Right atrium auricular region (tissue), 2 donors: ENCODE measurements around the gene CRY2. TPM values are rescaled to one million over a fixed set of nuclear protein-coding genes. Genes with fewer than 3 reads are reported as not detected.
A peak's percentile ranks its signal among the peaks of the same experiment; 100 is the strongest.

Experiments used
- DNase-seq: peaks from one replicate; pipeline ENCODE4 v3.0.0-alpha.2; 2019; ENCODE audit warnings: low spot score
- H3K27ac ChIP-seq, 2 donors: fragments of 200-600 bp; sonication (generic); 1 replicate in 1 of 2; 2 replicates in 1 of 2; pipeline ENCODE4 v1.5.1; 2016 to 2019
- H3K27me3 ChIP-seq, 2 donors: fragments of 200-600 bp; sonication (generic); one replicate each; pipeline versions ENCODE4 v1.5.1 to v1.6.0; 2017 to 2019
- H3K36me3 ChIP-seq: fragments of 200-600 bp; sonication (generic); one replicate; pipeline ENCODE4 v1.5.1; 2016
- H3K4me1 ChIP-seq, 2 donors: fragments of 200-600 bp; sonication (generic); one replicate each; pipeline versions ENCODE4 v1.5.1 to v1.6.0; 2017 to 2019
- H3K4me3 ChIP-seq, 2 donors: fragments of 200-600 bp; sonication (generic); 1 replicate in 1 of 2; 2 replicates in 1 of 2; pipeline ENCODE4 v1.5.1; 2017 to 2019; ENCODE audit warnings: mild to moderate bottlenecking in 1 of 2, moderate library complexity in 1 of 2
- H3K9me3 ChIP-seq, 2 donors: fragments of 200-600 bp; sonication (generic); one replicate each; pipeline ENCODE4 v1.5.1; 2019
- total RNA-seq, 2 donors: library from RNA; depleted of rRNA; stranded (reverse); fragments of >200 nt; gene quantifications; one replicate each; pipeline ENCODE4 v1.1.0, GENCODE V29; 2016
- TF ChIP-seq, protein P1 (sequence below), 2 donors: fragments of 200-600 bp; sonication (generic); IDR thresholded peaks; one replicate each; pipeline ENCODE4 v1.5.1; 2019; ENCODE audit warnings: antibody characterized with exemption in 2 of 2

The CRY2 gene
- total RNA-seq, 2 donors from 2014 or later = 43.0 to 62.9 TPM

DNA sequence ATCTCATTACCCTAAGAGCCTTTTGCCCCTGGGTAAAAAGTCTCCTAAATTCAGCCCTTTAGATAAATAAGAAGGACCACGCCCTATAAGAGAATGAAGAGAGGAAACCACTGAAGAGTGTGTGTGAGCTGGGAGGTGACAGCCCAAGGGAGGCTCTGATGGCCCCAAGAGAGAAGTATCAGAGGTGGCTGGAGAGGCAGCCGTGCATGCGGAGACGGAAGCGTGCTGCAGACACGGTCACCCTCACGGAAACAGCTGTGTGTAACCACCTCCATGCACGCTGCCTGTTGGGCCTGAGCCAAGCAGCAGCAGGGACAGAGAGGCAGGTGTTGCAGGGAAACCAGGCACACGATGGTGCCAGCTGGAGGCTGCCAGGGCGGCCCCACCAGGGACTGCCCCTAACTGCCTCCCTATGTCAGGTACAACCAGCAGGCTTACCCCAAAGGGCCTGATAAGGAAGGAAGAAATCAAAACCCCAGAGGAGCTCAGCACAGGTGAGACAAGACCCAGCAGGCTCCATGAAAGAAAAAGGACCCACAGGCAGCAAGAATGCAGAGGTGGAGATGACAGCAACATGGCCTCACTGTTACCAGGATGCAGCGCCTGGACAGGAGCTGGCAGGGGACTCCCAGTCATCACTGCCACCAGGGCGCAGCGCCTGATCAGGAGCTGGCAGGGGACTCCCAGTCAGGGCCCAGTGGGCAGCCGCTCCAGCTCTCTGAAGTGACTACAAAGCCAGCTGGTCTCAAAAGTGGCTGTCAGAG lies 82.9 kb downstream of the CRY2 start:
- no peak for DNase-seq
- Histone ChIP-seq H3K27me3 (no peaks in the 10 kb centered on the region), H3K4me1 (peaks cover 0 to 14% of the 10 kb centered on the region in 2 donors), H3K9me3 (no peaks in the 10 kb centered on the region), H3K27ac (peak overlapping the region in 1 of 2 donors; percentile 43), H3K36me3 (peaks cover 32% of the 10 kb centered on the region), H3K4me3 (no peak overlapping the region)
- TF ChIP-seq, protein P1, sequence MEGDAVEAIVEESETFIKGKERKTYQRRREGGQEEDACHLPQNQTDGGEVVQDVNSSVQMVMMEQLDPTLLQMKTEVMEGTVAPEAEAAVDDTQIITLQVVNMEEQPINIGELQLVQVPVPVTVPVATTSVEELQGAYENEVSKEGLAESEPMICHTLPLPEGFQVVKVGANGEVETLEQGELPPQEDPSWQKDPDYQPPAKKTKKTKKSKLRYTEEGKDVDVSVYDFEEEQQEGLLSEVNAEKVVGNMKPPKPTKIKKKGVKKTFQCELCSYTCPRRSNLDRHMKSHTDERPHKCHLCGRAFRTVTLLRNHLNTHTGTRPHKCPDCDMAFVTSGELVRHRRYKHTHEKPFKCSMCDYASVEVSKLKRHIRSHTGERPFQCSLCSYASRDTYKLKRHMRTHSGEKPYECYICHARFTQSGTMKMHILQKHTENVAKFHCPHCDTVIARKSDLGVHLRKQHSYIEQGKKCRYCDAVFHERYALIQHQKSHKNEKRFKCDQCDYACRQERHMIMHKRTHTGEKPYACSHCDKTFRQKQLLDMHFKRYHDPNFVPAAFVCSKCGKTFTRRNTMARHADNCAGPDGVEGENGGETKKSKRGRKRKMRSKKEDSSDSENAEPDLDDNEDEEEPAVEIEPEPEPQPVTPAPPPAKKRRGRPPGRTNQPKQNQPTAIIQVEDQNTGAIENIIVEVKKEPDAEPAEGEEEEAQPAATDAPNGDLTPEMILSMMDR (IDR thresholded peaks at IDR 0.05) = no peak

DNA sequence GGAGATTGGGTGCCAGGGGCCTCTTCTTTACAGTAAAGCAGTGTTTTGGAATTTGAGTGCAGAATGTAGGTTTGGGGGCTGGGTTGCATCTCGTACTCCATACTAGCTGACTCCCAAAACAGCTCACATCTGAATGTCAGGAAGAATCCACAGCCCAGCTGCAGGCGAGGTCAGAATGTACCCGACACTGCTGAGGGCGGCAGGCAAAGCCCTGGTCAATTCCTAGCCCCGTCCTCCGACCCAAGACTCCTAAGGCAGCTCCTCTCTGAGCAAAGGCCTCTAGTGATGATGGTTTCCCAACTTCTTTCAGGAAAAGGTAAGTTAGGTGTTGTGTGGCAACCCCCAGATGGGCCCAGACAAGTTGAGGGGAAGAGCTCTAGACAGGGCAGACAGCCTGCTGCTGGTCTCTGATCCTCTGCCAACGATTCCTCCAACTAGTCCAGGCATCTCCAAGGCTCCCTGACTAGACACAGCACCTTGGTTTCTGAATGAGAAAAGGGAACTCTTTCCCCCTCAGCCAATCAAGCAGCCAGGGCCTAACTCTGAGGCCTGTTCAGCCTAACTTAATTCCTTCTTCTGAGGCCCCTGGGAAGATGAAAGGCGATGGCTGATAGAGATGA lies 83.8 kb downstream of the CRY2 start:
- TF ChIP-seq, protein P1 (IDR thresholded peaks at IDR 0.05) = no peak
- H3K27ac ChIP-seq = peak overlapping the region in 1 of 2 donors; percentile 43
- DNase-seq = no peak

DNA sequence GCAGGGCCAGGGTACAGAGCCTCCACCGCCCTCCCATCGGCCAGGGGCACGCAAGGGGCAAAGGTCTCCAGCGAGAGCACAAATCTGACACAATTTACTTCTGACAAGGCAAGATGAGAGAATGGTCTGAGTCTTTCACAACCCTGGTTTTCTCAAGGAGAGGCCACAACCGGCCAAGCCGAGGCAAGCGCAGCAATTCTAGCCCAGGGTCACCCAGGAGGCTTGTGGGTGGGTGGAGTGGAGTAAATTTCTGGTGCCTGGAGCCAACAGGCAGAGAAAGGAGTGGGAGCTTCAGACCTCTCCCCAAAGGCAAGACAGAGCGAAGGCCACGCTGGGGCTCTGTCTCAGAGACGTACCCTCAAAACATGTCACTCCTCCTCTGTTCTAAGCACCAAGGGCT lies 84.5 kb downstream of the CRY2 start:
- H3K36me3 ChIP-seq = peaks cover 47% of the 10 kb centered on the region
- no peaks in the 10 kb centered on the region for H3K9me3 ChIP-seq
- H3K27me3 ChIP-seq = no peaks in the 10 kb centered on the region
- H3K4me1 ChIP-seq = peaks cover 0 to 14% of the 10 kb centered on the region in 2 donors
- DNase-seq = no peak
- TF ChIP-seq, protein P1 (IDR thresholded peaks at IDR 0.05) = no peak
- H3K4me3 ChIP-seq = no peak overlapping the region
- no peak overlapping the region for H3K27ac ChIP-seq

More for the DNA sequence above, 83.8 kb downstream of the CRY2 start:
- peaks cover 41% of the 10 kb centered on the region for H3K36me3 ChIP-seq
- H3K4me1 ChIP-seq = peaks cover 0 to 14% of the 10 kb centered on the region in 2 donors
- H3K4me3 ChIP-seq = no peak overlapping the region
- H3K27me3 ChIP-seq = no peaks in the 10 kb centered on the region
- no peaks in the 10 kb centered on the region for H3K9me3 ChIP-seq

DNA sequence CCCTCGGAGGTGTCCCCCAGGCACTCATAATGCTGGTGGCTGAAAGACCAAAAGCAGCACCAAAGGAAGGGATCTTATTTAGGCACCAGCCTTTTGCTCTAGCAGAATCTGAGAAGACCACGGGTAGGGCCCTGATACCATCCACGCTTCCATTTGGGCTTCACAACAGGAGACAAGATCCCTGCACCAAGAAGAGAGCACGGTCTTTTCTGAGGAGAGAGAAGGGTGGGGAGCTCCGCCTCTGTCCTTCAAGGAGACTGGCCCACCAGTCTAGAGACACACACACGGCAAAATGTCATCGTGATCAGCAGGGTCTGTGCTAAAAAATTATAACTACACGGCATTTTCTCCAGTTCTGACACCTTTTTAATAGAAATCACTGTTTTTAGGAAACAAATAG lies 84.9 kb downstream of the CRY2 start:
- Histone ChIP-seq H3K27me3 (no peaks in the 10 kb centered on the region), H3K9me3 (no peaks in the 10 kb centered on the region), H3K4me3 (no peak overlapping the region), H3K36me3 (peaks cover 52% of the 10 kb centered on the region), H3K4me1 (peaks cover 0 to 14% of the 10 kb centered on the region in 2 donors), H3K27ac (no peak overlapping the region)
- DNase-seq = no peak
- TF ChIP-seq, protein P1 (IDR thresholded peaks at IDR 0.05) = no peak

Other genes starting within 250 kb of the CRY2 start
- gene CHST1, start 181.9 kb upstream of the CRY2 start, total RNA-seq = 1 to 10 TPM; 2.7 to 5.4 TPM
- 10 to 100 TPM in 1 of 2 donors, 1 to 10 TPM in 1; 5.2 to 11.6 TPM for gene SLC35C1, start 42.3 kb upstream of the CRY2 start, total RNA-seq
- 1 to 10 TPM; 7.3 to 8.9 TPM for gene MAPK8IP1, start 38.2 kb downstream of the CRY2 start, total RNA-seq
- gene FREY1, start 59.8 kb downstream of the CRY2 start, total RNA-seq = under 1 TPM; 0.55 to 0.82 TPM
- gene PEX16, start 70.4 kb downstream of the CRY2 start, total RNA-seq = 10 to 100 TPM; 12.9 to 17.4 TPM
- gene LARGE2, start 75.2 kb downstream of the CRY2 start, total RNA-seq = under 1 TPM in 1 of 2 donors, not detected in 1; 0.51 TPM